Suprapubic skin (tissue), 4 donors: ENCODE results near the gene WHAMM. TPM values are rescaled to one million over a fixed set of nuclear protein-coding genes. Genes with fewer than 3 reads are reported as not detected.
"Not testable (repeated sequence)": the region's sequence is repeated elsewhere in the genome, so short reads cannot be mapped to it uniquely, and the experiment has no call there.

Experiments
- DNase-seq, 2 donors: peaks; one replicate each; pipeline ENCODE4 v3.0.0-alpha.2; 2019; ENCODE audit warnings: low spot score in 2 of 2
- H3K27ac ChIP-seq: fragments of 200-600 bp; sonication (generic); one replicate; pipeline ENCODE4 v1.5.1; 2019
- H3K27me3 ChIP-seq: fragments of 200-600 bp; sonication (generic); one replicate; pipeline ENCODE4 v1.5.1; 2019
- H3K36me3 ChIP-seq: fragments of 200-600 bp; sonication (generic); one replicate; pipeline ENCODE4 v1.5.1; 2019
- H3K4me1 ChIP-seq: fragments of 200-600 bp; sonication (generic); one replicate; pipeline ENCODE4 v1.5.1; 2019
- H3K4me3 ChIP-seq: fragments of 200-600 bp; sonication (generic); one replicate; pipeline ENCODE4 v1.5.1; 2019; ENCODE audit warnings: mild to moderate bottlenecking
- H3K9me3 ChIP-seq: fragments of 200-600 bp; sonication (generic); one replicate; pipeline ENCODE4 v1.5.1; 2019
- CTCF ChIP-seq, 2 donors: fragments of 200-600 bp in 1 of 2; fragments of 450-650 bp in 1 of 2; sonication (generic) in 1 of 2; IDR thresholded peaks; one replicate each; pipeline ENCODE4 v1.5.1; 2016 to 2019; ENCODE audit warnings: antibody characterized with exemption in 2 of 2, mild to moderate bottlenecking in 1 of 2, moderate library complexity in 1 of 2
- EP300 ChIP-seq: sonication (generic); formaldehyde crosslinking; IDR thresholded peaks from one replicate; pipeline ENCODE4 v1.6.1; 2017; ENCODE audit warnings: antibody characterized with exemption
- POLR2A ChIP-seq, 2 donors: fragments of 450-650 bp; IDR thresholded peaks; one replicate each; pipeline ENCODE4 v1.6.1; 2017; ENCODE audit warnings: antibody characterized with exemption in 2 of 2, mild to moderate bottlenecking in 2 of 2, moderate library complexity in 2 of 2
- POLR2AphosphoS5 ChIP-seq, 3 donors: sonication (generic); formaldehyde crosslinking; IDR thresholded peaks; one replicate each; pipeline ENCODE4 v1.6.1; 2017; ENCODE audit warnings: antibody characterized with exemption in 3 of 3
- WGBS: methylation state at CpG from one replicate; pipeline ENCODE4 v1.1.5; 2018; 5-methylcytosine and 5-hydroxymethylcytosine counted together
- total RNA-seq, 4 donors: library from RNA; depleted of rRNA; stranded (reverse); fragments of >200 nt; gene quantifications; one replicate each; pipeline ENCODE4 v1.1.0, GENCODE V29; 2016

The WHAMM gene
- total RNA-seq, 4 donors from 2014 or later = 8.1 to 15.9 (median 10.4) TPM

GRCh38 chr15:82808634-82809041, 790 bp upstream of the WHAMM start:
- Histone ChIP-seq H3K4me3 (peak overlapping the region; percentile 94), H3K27ac (peak overlapping the region; percentile 48), H3K36me3 (no peaks in the 10 kb centered on the region), H3K27me3 (no peaks in the 10 kb centered on the region), H3K4me1 (peaks cover 28% of the 10 kb centered on the region), H3K9me3 (no peaks in the 10 kb centered on the region)
- WGBS = 73% methylated on average over 9 of the region's 9 CpGs
- DNase-seq = no peak
- TF ChIP-seq POLR2AphosphoS5 (IDR thresholded peaks at IDR 0.05) = no peak
- no peak for TF ChIP-seq CTCF (IDR thresholded peaks at IDR 0.05)
- no peak for TF ChIP-seq EP300
- no peak for TF ChIP-seq POLR2A (IDR thresholded peaks at IDR 0.05)

- Histone ChIP-seq H3K4me1 (peaks cover 28% of the 10 kb centered on the region), H3K27ac (peak overlapping the region; percentile 100), H3K36me3 (peaks cover 11% of the 10 kb centered on the region), H3K4me3 (peak overlapping the region; percentile 94), H3K27me3 (no peaks in the 10 kb centered on the region), H3K9me3 (no peaks in the 10 kb centered on the region)
- no peak for TF ChIP-seq EP300
- TF ChIP-seq POLR2AphosphoS5 (IDR thresholded peaks at IDR 0.05) = peak in 1 of 3 donors; percentile 5
- TF ChIP-seq POLR2A (IDR thresholded peaks at IDR 0.05) = peak in 1 of 2 donors; percentile 41
- DNase-seq = peak in 1 of 2 donors; percentile 69
- under 1% methylated on average over 8 of the region's 81 CpGs for WGBS
These were observed 847 bp downstream of the WHAMM start for GRCh38 chr15:82810061-82810889.

GRCh38 chr15:82810890-82811426, 1.5 kb downstream of the WHAMM start:
- peaks cover 17% of the 10 kb centered on the region for H3K36me3 ChIP-seq
- peaks cover 28% of the 10 kb centered on the region for H3K4me1 ChIP-seq
- H3K9me3 ChIP-seq = no peaks in the 10 kb centered on the region
- H3K4me3 ChIP-seq = peak overlapping the region; percentile 94
- no peak for DNase-seq
- H3K27ac ChIP-seq = peak overlapping the region; percentile 100
- H3K27me3 ChIP-seq = no peaks in the 10 kb centered on the region
- TF ChIP-seq POLR2AphosphoS5 (IDR thresholded peaks at IDR 0.05) = no peak
- no peak for TF ChIP-seq EP300
- no peak for TF ChIP-seq CTCF (IDR thresholded peaks at IDR 0.05)
- no peak for TF ChIP-seq POLR2A (IDR thresholded peaks at IDR 0.05)
- 2% methylated on average over 6 of the region's 6 CpGs for WGBS

- H3K27me3 ChIP-seq = no peaks in the 10 kb centered on the region
- 83% methylated on average over 4 of the region's 4 CpGs for WGBS
- H3K27ac ChIP-seq = no peak overlapping the region
- H3K9me3 ChIP-seq = no peaks in the 10 kb centered on the region
- H3K4me3 ChIP-seq = no peak overlapping the region
- no peak for TF ChIP-seq CTCF (IDR thresholded peaks at IDR 0.05)
- TF ChIP-seq POLR2AphosphoS5 (IDR thresholded peaks at IDR 0.05) = no peak
- TF ChIP-seq EP300 = no peak
- no peak for TF ChIP-seq POLR2A (IDR thresholded peaks at IDR 0.05)
- peaks cover 35% of the 10 kb centered on the region for H3K36me3 ChIP-seq
- DNase-seq = no peak
- H3K4me1 ChIP-seq = peaks cover 28% of the 10 kb centered on the region
These were observed 3.6 kb downstream of the WHAMM start for GRCh38 chr15:82812994-82813393.

GRCh38 chr15:82820128-82820527, 10.7 kb downstream of the WHAMM start:
- no peaks in the 10 kb centered on the region for H3K27me3 ChIP-seq
- DNase-seq = no peak
- H3K4me3 ChIP-seq = no peak overlapping the region
- TF ChIP-seq EP300 (no peak), POLR2A (IDR thresholded peaks at IDR 0.05) (no peak), POLR2AphosphoS5 (IDR thresholded peaks at IDR 0.05) (no peak), CTCF (IDR thresholded peaks at IDR 0.05) (no peak)
- no peaks in the 10 kb centered on the region for H3K4me1 ChIP-seq
- no peak overlapping the region for H3K27ac ChIP-seq
- H3K36me3 ChIP-seq = peaks cover 84% of the 10 kb centered on the region
- no peaks in the 10 kb centered on the region for H3K9me3 ChIP-seq

GRCh38 chr15:82821396-82821795, 12.0 kb downstream of the WHAMM start:
- H3K36me3 ChIP-seq = peaks cover 86% of the 10 kb centered on the region
- H3K4me1 ChIP-seq, DNase-seq, H3K27me3 ChIP-seq, H3K27ac ChIP-seq, H3K4me3 ChIP-seq, H3K9me3 ChIP-seq: not testable (repeated sequence)
- 79% methylated on average over 3 of the region's 3 CpGs for WGBS

- H3K36me3 ChIP-seq = peaks cover 86% of the 10 kb centered on the region
- not testable (repeated sequence) for H3K9me3 ChIP-seq, H3K27me3 ChIP-seq, H3K4me3 ChIP-seq, H3K4me1 ChIP-seq, DNase-seq, H3K27ac ChIP-seq
These were observed 12.4 kb downstream of the WHAMM start for GRCh38 chr15:82821851-82822250.
